GM19239 (cell line): ENCODE measurements around the gene ARHGAP45.

Experiments
- DNase-seq: peaks from one replicate; pipeline ENCODE4 v3.0.0; 2011; ENCODE audit warnings: low spot score; ENCODE audit not compliant: insufficient read length
- FAIRE-seq: peaks from 2 replicates; lab custom pipeline; 2011; peaks lifted over from hg19 to GRCh38; lab: Jason Lieb, UNC

Gene ARHGAP45

GRCh38 chr19:1068009-1069001, 1.3 kb downstream of the ARHGAP45 start:
- FAIRE-seq = peak; percentile 92
- DNase-seq = peak; percentile 59

- FAIRE-seq (peak; percentile 91), DNase-seq (peak; percentile 88)
These were observed 2.2 kb downstream of the ARHGAP45 start for GRCh38 chr19:1069009-1069779.

DNA sequence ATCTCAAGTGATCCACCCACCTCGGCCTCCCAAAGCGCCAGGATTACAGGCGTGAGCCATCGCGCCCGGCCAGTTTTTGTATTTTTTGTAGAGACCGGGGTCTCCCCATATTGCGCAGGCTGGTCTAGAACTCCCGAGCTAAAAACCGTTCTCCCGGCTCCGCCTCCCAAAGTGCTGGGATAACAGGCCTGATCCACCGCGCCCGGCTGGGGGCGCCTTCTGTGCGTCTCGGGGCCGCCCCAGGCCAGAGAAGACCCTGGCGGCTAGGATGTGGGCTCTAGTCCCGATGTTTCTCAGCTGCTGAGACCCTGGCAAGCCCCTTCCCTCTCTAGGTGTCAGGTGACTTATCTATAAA, 3.6 kb downstream of the ARHGAP45 start:
- FAIRE-seq (no peak), DNase-seq (no peak)

DNA sequence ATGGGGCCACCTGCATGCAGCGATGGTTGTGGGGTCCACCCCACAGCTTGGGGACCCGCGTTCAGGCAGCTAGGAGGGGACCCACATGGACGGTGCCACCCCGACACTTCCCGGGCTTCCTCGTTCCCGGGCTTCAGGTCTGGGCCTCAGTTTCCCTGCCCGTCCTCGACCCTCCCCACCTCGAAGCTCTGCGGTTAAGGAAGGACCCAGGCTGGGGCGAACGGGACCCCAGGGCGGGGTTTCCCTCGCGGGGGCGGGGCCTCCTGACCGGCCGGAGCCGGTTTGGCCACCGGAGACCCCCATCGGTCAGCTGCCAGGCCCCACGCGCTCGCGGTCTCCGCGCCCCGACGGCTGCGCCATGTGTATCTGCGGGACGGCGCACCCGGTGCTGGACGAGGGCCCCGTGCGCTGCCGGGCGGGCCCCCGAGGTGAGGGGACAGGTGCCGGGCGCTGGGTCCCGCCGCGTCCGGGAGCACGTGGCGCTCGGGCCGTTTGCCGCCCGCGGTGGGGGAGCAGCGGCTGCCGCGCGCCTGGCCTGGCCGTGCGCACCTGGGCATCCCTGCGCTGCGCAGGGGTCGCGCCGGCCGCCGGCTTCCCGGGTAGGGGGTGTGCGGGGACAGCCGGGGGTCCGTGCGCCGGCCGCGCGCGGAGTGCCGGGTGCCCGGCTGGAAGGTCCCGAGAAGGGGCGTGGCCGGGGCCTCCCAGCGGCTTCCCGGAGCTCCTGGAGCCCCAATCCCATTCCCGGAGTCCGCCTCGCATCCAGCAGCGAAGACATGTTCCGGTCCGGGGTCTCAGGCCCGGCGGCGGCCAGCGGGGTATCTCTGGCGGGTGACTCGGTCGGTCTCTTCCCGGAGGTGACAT, 4.2 kb downstream of the ARHGAP45 start:
- FAIRE-seq (no peak), DNase-seq (no peak)

DNA sequence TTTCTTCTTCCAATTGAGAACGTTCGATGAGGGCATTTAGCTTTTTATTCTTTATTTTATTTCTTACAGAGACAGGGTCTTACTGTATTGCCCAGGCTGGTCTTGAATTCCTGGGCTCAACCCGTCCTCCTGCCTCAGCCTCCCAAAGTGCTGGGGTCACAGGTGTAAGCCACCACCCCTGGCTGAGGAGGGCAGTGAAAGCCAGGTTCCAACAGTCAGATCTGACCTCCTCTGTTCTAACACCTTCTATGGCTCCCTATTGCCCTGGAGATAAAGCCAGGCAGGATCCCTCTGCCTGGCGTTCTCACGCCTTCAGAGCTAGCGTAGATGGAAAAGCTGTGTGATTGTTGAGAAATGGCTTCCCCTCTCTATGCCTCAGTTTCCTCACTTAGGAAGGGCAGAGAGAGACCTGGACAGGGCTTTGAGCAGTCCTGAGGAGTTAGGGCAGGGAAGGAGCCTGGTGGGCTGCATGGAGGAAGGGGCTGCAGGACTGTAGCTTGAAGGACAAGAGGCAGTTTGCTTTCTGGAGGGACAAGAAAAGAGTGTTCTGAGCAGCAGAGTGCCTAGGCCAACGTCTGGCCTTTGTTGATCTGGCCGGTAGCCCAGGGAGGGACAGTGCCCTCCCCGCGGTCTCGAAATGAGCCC, 5.5 kb downstream of the ARHGAP45 start:
- DNase-seq = no peak
- FAIRE-seq = no peak

DNA sequence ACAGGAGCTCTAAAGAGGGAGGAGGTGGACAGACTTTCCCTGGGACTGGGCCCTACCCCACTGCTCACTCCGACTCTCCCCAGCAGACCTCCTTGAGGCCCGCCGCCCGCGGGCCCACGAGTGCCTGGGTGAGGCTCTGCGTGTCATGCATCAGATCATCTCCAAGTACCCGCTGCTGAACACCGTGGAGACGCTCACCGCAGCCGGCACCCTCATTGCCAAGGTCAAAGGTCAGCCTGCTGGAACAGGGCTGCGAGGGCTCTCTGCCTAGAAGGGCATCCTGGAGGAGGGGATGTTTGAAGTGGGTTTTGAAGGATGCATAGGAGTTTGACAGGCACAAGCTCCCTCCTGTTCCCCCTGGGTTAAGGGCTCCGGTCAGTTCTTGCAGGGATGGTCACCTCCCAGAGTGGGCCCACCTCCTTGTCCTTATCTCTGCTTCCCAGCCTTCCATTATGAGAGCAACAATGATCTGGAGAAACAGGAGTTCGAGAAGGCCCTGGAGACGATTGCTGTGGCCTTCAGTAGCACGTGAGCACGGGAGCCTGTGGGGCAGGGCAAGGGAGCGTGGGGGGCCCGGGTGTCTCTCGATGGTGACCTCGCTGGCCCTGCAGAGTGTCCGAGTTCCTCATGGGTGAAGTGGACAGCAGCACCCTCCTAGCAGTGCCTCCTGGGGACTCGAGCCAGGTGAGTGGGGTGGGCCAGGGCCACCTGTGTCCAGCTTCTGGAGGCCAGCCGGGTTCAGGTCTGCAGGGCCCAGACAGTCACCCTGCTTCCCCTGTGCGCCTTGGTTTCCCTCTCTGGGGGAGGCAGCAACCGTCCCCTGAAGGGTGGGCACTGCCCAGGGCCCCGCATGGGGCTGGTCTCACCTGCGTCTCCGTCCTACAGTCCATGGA, 6.3 kb downstream of the ARHGAP45 start:
- DNase-seq = no peak
- FAIRE-seq = no peak

DNA sequence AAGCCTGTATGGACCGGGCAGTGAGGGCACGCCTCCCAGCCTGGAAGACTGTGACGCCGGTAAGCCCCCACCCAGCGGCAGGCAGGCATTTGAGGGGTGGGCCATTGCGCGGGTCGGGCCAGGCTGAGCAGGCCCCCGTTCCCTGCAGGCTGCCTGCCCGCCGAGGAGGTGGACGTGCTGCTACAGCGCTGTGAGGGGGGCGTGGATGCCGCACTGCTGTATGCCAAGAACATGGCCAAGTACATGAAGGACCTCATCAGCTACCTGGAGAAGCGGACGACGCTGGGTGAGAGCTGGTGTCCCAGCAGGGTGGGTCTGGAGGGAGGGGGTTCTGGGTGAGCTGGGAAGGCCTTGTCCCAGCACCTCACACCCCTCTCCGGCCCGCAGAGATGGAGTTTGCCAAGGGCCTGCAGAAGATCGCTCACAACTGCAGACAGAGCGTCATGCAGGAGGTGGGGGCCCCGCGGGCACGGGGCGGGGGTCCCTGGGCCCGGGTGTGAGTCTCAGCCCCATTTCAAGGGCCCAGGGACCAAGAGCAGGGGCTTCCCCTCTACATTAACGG, 7.1 kb downstream of the ARHGAP45 start:
- no peak for DNase-seq
- FAIRE-seq = no peak

DNA sequence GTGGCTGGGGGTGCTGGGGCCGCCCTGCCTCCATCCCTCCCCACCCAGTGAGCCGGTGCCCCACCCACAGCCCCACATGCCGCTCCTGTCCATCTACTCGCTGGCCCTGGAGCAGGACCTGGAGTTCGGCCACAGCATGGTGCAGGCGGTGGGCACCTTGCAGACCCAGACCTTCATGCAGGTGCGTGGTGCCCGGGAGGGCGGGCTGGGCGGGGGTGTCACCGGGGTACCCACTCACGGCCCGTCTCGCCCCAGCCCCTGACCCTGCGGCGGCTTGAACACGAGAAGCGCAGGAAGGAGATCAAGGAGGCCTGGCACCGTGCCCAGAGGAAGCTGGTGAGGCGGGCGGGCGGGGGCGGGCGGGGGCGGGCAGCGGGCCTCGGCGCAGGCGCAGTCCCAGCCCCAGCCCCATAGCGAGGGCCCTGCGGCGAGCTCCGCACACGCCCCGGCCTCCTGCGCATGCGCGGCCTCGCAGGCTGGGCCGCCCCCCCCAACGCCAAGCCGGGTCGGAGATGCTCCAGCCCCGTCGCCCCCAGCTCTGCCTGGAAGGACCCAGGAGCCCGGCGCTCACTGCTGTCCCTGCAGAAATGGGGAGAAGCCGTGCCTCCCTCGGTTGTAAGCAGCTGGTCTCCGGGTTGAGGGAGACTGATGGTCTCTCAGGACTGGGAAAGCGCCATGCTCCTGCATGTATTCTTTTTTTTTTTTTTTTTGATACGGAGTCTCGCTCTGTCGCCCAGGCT, 7.7 kb downstream of the ARHGAP45 start:
- FAIRE-seq (peak; percentile 62), DNase-seq (peak; percentile 96)

GRCh38 chr19:1076046-1076386, 9.0 kb downstream of the ARHGAP45 start:
- FAIRE-seq = no peak
- no peak for DNase-seq

GRCh38 chr19:1076951-1077350, 10.0 kb downstream of the ARHGAP45 start:
- FAIRE-seq (peak; percentile 99), DNase-seq (peak; percentile 100)

DNA sequence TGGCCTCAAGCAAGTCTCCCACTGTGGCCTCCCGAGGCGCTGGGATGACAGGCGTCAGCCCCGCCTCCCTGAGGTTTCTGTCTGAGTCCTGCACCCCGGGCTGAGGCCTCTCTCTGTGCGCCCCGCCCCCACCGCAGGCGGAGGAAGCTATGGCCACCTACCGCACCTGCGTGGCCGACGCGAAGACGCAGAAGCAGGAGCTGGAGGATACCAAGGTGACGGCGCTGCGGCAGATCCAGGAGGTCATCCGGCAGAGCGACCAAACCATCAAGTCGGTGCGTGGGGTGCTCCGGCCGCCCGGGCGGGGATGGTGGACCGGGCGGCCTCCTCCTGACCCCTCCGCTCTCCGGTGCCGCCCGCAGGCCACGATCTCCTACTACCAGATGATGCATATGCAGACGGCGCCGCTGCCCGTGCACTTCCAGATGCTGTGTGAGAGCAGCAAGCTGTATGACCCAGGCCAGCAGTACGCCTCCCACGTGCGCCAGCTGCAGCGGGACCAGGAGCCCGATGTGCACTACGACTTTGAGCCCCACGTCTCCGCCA, 12.7 kb downstream of the ARHGAP45 start:
- FAIRE-seq = no peak
- no peak for DNase-seq

DNA sequence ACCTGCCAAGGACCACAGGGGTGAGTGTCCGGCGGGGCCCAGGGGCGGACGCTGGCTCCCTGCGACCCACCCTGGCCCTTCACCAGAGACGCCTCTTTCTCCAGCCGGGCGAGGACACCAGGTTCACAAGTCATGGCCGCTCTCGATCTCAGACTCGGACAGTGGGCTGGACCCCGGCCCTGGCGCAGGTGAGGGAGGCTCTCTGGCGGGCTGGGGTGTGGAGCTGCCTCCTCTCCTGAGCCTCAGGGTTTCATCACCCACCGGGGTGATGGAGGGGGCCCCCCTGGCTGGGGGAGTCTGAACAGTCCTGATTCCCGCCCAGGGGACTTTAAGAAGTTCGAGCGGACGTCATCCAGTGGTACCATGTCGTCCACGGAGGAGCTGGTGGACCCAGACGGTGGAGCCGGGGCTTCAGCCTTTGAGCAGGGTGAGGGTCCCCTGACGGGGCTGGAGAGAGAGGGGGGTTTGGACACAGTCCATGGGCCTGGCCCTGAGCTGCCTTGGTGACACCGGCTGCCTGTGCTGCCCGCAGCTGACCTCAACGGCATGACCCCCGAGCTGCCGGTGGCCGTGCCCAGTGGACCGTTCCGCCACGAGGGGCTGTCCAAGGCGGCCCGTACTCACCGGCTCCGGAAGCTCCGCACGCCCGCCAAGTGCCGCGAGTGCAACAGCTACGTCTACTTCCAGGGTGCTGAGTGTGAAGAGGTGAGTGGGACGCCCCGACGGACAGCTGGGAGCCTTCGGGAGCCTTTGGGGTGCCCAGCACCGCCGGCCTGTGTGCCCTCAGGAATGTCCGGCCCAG, 13.6 kb downstream of the ARHGAP45 start:
- FAIRE-seq (no peak), DNase-seq (no peak)

- no peak for FAIRE-seq
These were observed 14.6 kb downstream of the ARHGAP45 start for GRCh38 chr19:1081301-1082164.

GRCh38 chr19:1082165-1082927, 15.4 kb downstream of the ARHGAP45 start:
- DNase-seq = no peak
- no peak for FAIRE-seq

More at GRCh38 chr19:1081301-1082164, 14.6 kb downstream of the ARHGAP45 start:
- no peak for DNase-seq
